Endodermal cell (in vitro differentiated cells): Measurements from ENCODE around the gene ZNF827. TPM values are rescaled to one million over a fixed set of nuclear protein-coding genes. Genes with fewer than 3 reads are reported as not detected.

ENCODE experiments used
- DNase-seq: peaks from one replicate; pipeline ENCODE4 v3.0.0-alpha.2; 2017
- H3K27ac ChIP-seq: 2 replicates; pipeline ENCODE4 v1.5.1; 2013; ENCODE audit warnings: mild to moderate bottlenecking, low read depth, low read length, moderate library complexity
- H3K27me3 ChIP-seq: 2 replicates; pipeline ENCODE4 v1.6.1; 2013; ENCODE audit warnings: mild to moderate bottlenecking, low read length, moderate library complexity; ENCODE audit not compliant: insufficient read depth, control insufficient read depth, poor library complexity, severe bottlenecking
- H3K36me3 ChIP-seq: 2 replicates; pipeline ENCODE4 v1.7.0; 2013; ENCODE audit warnings: mild to moderate bottlenecking, low read length, moderate library complexity; ENCODE audit not compliant: control insufficient read depth, insufficient read depth
- H3K4me1 ChIP-seq: one replicate; pipeline ENCODE4 v1.7.0; 2013; ENCODE audit warnings: low read length; ENCODE audit not compliant: control insufficient read depth, insufficient read depth
- H3K4me3 ChIP-seq: 2 replicates; pipeline ENCODE4 v1.5.1; 2013; ENCODE audit warnings: mild to moderate bottlenecking, low read length, moderate library complexity
- H3K9ac ChIP-seq: 2 replicates; pipeline ENCODE4 v1.6.1; 2013; ENCODE audit warnings: mild to moderate bottlenecking, low read length, moderate library complexity; ENCODE audit not compliant: poor library complexity, severe bottlenecking; ENCODE audit errors: extremely low read depth
- H3K9me3 ChIP-seq: 2 replicates; pipeline ENCODE4 v1.6.1; 2013; ENCODE audit warnings: mild to moderate bottlenecking, low read length, moderate library complexity; ENCODE audit not compliant: control insufficient read depth
- H3K27ac Mint-ChIP-seq: 2 replicates; pipeline ENCODE4 v1.8.0; 2020; ENCODE audit warnings: mixed read lengths
- H3K27me3 Mint-ChIP-seq: 2 replicates; pipeline ENCODE4 v1.8.0; 2021; ENCODE audit warnings: mild to moderate bottlenecking, mixed read lengths; ENCODE audit not compliant: insufficient read depth
- H3K36me3 Mint-ChIP-seq: 2 replicates; pipeline ENCODE4 v1.8.0; 2020; ENCODE audit warnings: low read depth, mixed read lengths
- H3K4me1 Mint-ChIP-seq: 2 replicates; pipeline ENCODE4 v1.8.0; 2020; ENCODE audit warnings: mixed read lengths
- H3K4me3 Mint-ChIP-seq: 2 replicates; pipeline ENCODE4 v1.8.0; 2020; ENCODE audit warnings: mild to moderate bottlenecking, moderate library complexity, mixed read lengths
- H3K9me3 Mint-ChIP-seq: 2 replicates; pipeline ENCODE4 v1.8.0; 2020; ENCODE audit warnings: mild to moderate bottlenecking, mixed read lengths
- CTCF ChIP-seq: fragments of 200-600 bp; sonication (generic); conservative IDR thresholded peaks from 2 replicates; pipeline ENCODE4 v1.5.0; 2021; ENCODE audit warnings: antibody characterized with exemption, mild to moderate bottlenecking
- WGBS, 2 experiments: methylation state at CpG; one replicate each; pipeline versions ENCODE4 v1.1.5 to v1.1.7; 2013; ENCODE audit warnings: missing lambda C conversion rate in 2 of 2, mixed read lengths in 1 of 2; ENCODE audit not compliant: insufficient coverage in 1 of 2, insufficient read length in 1 of 2; 5-methylcytosine and 5-hydroxymethylcytosine counted together
- total RNA-seq, 2 donors: library from RNA; stranded (reverse); fragmentation: NEBNext Ultra II Directional in 1 of 2; extraction: Animal tissue kit (Norgen Biotek cat#: 25700) in 1 of 2; gene quantifications; 2 replicates in 1 of 2; 3 replicates in 1 of 2; pipeline ENCODE4 v1.2.1, GENCODE V29; 2021

ZNF827 gene
- total RNA-seq, 2 donors from 2014 or later: 33.0 to 34.9 TPM

- no peaks in the 10 kb centered on the region for H3K27me3 Mint-ChIP-seq
- Histone ChIP-seq H3K4me1 (no peaks in the 10 kb centered on the region), H3K27ac (no peak overlapping the region), H3K4me3 (no peak overlapping the region), H3K36me3 (no peaks in the 10 kb centered on the region), H3K27me3 (no peaks in the 10 kb centered on the region), H3K9ac (no peak overlapping the region), H3K9me3 (peaks cover 12% of the 10 kb centered on the region)
- peaks cover 39% of the 10 kb centered on the region for H3K4me1 Mint-ChIP-seq
- WGBS, 2 experiments: 87 to 92% methylated on average over 3 of the region's 3 CpGs
- H3K4me3 Mint-ChIP-seq: no peak overlapping the region
- no peak overlapping the region for H3K27ac Mint-ChIP-seq
- H3K9me3 Mint-ChIP-seq: peaks cover 4% of the 10 kb centered on the region
- no peak for TF ChIP-seq CTCF
- peaks cover 10% of the 10 kb centered on the region for H3K36me3 Mint-ChIP-seq
- DNase-seq: no peak
Observed at GRCh38 chr4:145709843-145710242, 228.8 kb downstream of the ZNF827 start.

- Mint-ChIP-seq H3K9me3 (peaks cover 4% of the 10 kb centered on the region), H3K27ac (no peak overlapping the region), H3K27me3 (no peaks in the 10 kb centered on the region), H3K4me1 (peaks cover 44% of the 10 kb centered on the region), H3K4me3 (no peak overlapping the region), H3K36me3 (peaks cover 10% of the 10 kb centered on the region)
- Histone ChIP-seq H3K4me3 (no peak overlapping the region), H3K36me3 (no peaks in the 10 kb centered on the region), H3K4me1 (no peaks in the 10 kb centered on the region), H3K9me3 (peaks cover 12% of the 10 kb centered on the region), H3K27me3 (no peaks in the 10 kb centered on the region), H3K9ac (no peak overlapping the region), H3K27ac (no peak overlapping the region)
- 95 to 100% methylated on average over 1 of the region's 1 CpG for WGBS, 2 experiments
- no peak for DNase-seq
- TF ChIP-seq CTCF: no peak
Observed at GRCh38 chr4:145709336-145709735, 229.3 kb downstream of the ZNF827 start.

Other genes starting within 250 kb of the ZNF827 start
- gene LSM6, start 236.9 kb upstream of the ZNF827 start, total RNA-seq: 10 to 100 TPM; 59.6 to 83.8 TPM